SK-N-SH (cell line): Measurements from ENCODE around the gene TLN1. TPM values are rescaled to one million over a fixed set of nuclear protein-coding genes. Genes with fewer than 3 reads are reported as not detected.
A peak's percentile ranks its signal among the peaks of the same experiment; 100 is the strongest.

ENCODE experiments used
- CTCF ChIA-PET: fragments of 300-600, 350-600 bp; formaldehyde crosslinking; extraction: SDS; loops from one replicate; lab custom pipeline; 2021; lab: Yijun Ruan, JAX
- POLR2A ChIA-PET: fragments of 350-600 bp; sonication (Branson Sonifier 250); formaldehyde crosslinking; extraction: SDS; loops from one replicate; lab custom pipeline; 2020; ENCODE audit warnings: antibody characterized with exemption, inconsistent platforms; lab: Yijun Ruan, JAX
- DNase-seq: peaks from one replicate; pipeline ENCODE4 v3.0.0; 2012
- H2AFZ ChIP-seq: fragments of 200-600 bp; sonication (generic); 2 replicates; pipeline ENCODE4 v1.8.1; 2016; ENCODE audit warnings: antibody characterized with exemption, mild to moderate bottlenecking, low read depth
- H3F3A ChIP-seq: fragments of 200-600 bp; sonication (generic); replicated peaks from 2 replicates; pipeline ENCODE3; 2016; ENCODE audit warnings: antibody characterized with exemption, mild to moderate bottlenecking; ENCODE audit not compliant: insufficient read depth
- H3K27ac ChIP-seq, 2 experiments: fragments of 200-500 bp in 1 of 2; fragments of 200-600 bp in 1 of 2; sonication (Bioruptor generic) in 1 of 2; sonication (generic), shearing (Covaris generic) in 1 of 2; 2 replicates each; pipeline versions ENCODE4 v1.5.1 to v1.6.1; 2014 to 2016; ENCODE audit warnings: low read depth in 2 of 2, inconsistent platforms in 1 of 2, low read length in 1 of 2, mild to moderate bottlenecking in 1 of 2, mixed read lengths in 1 of 2
- H3K27me3 ChIP-seq: fragments of 200-600 bp; sonication (generic), shearing (Covaris generic); 2 replicates; pipeline ENCODE4 v1.6.1; 2016; ENCODE audit warnings: mixed run types; ENCODE audit not compliant: insufficient read depth
- H3K36me3 ChIP-seq, 2 experiments: fragments of 200-500 bp in 1 of 2; fragments of 200-600 bp in 1 of 2; sonication (Bioruptor generic) in 1 of 2; sonication (generic) in 1 of 2; replicated peaks in 1 of 2; 2 replicates each; pipeline versions ENCODE3 to v1.5.1; 2014 to 2016; ENCODE audit warnings: low read length in 1 of 2, mild to moderate bottlenecking in 1 of 2; ENCODE audit not compliant: insufficient read depth in 2 of 2, control insufficient read depth in 1 of 2
- H3K4me1 ChIP-seq, 2 experiments: fragments of 200-500 bp in 1 of 2; fragments of 200-600 bp in 1 of 2; sonication (Bioruptor generic) in 1 of 2; sonication (generic), shearing (Covaris generic) in 1 of 2; 2 replicates each; pipeline versions ENCODE4 v1.5.1 to v1.6.1; 2014 to 2016; ENCODE audit warnings: low read depth in 1 of 2, low read length in 1 of 2, mixed run types in 1 of 2; ENCODE audit not compliant: insufficient read depth in 2 of 2, control insufficient read depth in 1 of 2
- H3K4me2 ChIP-seq: fragments of 200-600 bp; sonication (generic), shearing (Covaris generic); 2 replicates; pipeline ENCODE4 v1.6.1; 2017; ENCODE audit warnings: mixed run types
- H3K4me3 ChIP-seq, 2 experiments: fragments of 200-500 bp in 1 of 2; fragments of 200-600 bp in 1 of 2; sonication (Bioruptor generic) in 1 of 2; sonication (generic), shearing (Covaris generic) in 1 of 2; 2 replicates each; pipeline versions ENCODE4 v1.5.1 to v1.8.1; 2014 to 2016; ENCODE audit warnings: low read depth in 2 of 2, inconsistent platforms in 1 of 2, low read length in 1 of 2, mild to moderate bottlenecking in 1 of 2, mixed read lengths in 1 of 2, moderate library complexity in 1 of 2
- H3K79me2 ChIP-seq: fragments of 200-600 bp; sonication (generic); 2 replicates; pipeline ENCODE4 v1.8.1; 2017; ENCODE audit warnings: mild to moderate bottlenecking; ENCODE audit not compliant: insufficient read depth
- H3K9ac ChIP-seq: fragments of 200-600 bp; sonication (generic); 2 replicates; pipeline ENCODE4 v1.6.1; 2017; ENCODE audit warnings: mixed run types
- H3K9me2 ChIP-seq: fragments of 200-600 bp; sonication (generic); 2 replicates; pipeline ENCODE4 v1.6.1; 2017; ENCODE audit warnings: mixed run types
- H3K9me3 ChIP-seq: fragments of 200-600 bp; sonication (generic); 2 replicates; pipeline ENCODE4 v1.6.1; 2017; ENCODE audit warnings: mixed run types, mild to moderate bottlenecking, moderate library complexity
- H4K20me1 ChIP-seq: fragments of 200-600 bp; sonication (generic); 2 replicates; pipeline ENCODE4 v1.6.1; 2017; ENCODE audit warnings: mild to moderate bottlenecking, mixed run types; ENCODE audit not compliant: insufficient read depth
- CHD2 ChIP-seq: fragments of 150-350 bp; IDR thresholded peaks from 2 replicates; pipeline ENCODE4 v1.6.1; 2018; ENCODE audit warnings: low read length; ENCODE audit not compliant: partially characterized antibody
- ELF1 ChIP-seq: IDR thresholded peaks from 2 replicates; pipeline ENCODE4 v1.4.0; 2012
- EP300 ChIP-seq, 2 experiments: IDR thresholded peaks; 2 replicates each; pipeline versions ENCODE4 v1.4.0 to v1.6.1; 2012; ENCODE audit warnings: borderline replicate concordance in 1 of 2, low read depth in 1 of 2, low read length in 1 of 2
- EZH2phosphoT487 ChIP-seq: fragments of 200-600 bp; sonication (generic); IDR thresholded peaks from 2 replicates; pipeline ENCODE4 v1.6.1; 2017; ENCODE audit warnings: low read depth, mixed run types, mild to moderate bottlenecking, antibody characterized with exemption, moderate library complexity, borderline replicate concordance
- FOSL2 ChIP-seq: IDR thresholded peaks from 2 replicates; pipeline ENCODE4 v1.4.0; 2012; ENCODE audit warnings: low read depth, mild to moderate bottlenecking, moderate library complexity, borderline replicate concordance
- FOXJ3 ChIP-seq: sonication (generic); formaldehyde crosslinking; IDR thresholded peaks from 2 replicates; pipeline ENCODE4 v1.5.1; 2020; ENCODE audit warnings: mild to moderate bottlenecking, missing genetic modification reagents
- GABPA ChIP-seq: IDR thresholded peaks from 2 replicates; pipeline ENCODE4 v1.4.0; 2012; ENCODE audit warnings: low read depth, mild to moderate bottlenecking
- GATA2 ChIP-seq: sonication (generic); formaldehyde crosslinking; IDR thresholded peaks from 2 replicates; pipeline ENCODE4 v1.5.0; 2020; ENCODE audit warnings: mild to moderate bottlenecking, missing genetic modification reagents
- JUND ChIP-seq: IDR thresholded peaks from 2 replicates; pipeline ENCODE4 v1.4.0; 2012
- MEF2A ChIP-seq: IDR thresholded peaks from 2 replicates; pipeline ENCODE4 v1.4.0; 2012; ENCODE audit warnings: low read depth, borderline replicate concordance
- MXI1 ChIP-seq: IDR thresholded peaks from 2 replicates; pipeline ENCODE4 v1.6.1; 2012; ENCODE audit warnings: mild to moderate bottlenecking, low read depth, low read length, improper control_type of control experiment
- NFIC ChIP-seq: IDR thresholded peaks from 2 replicates; pipeline ENCODE4 v1.4.0; 2012; ENCODE audit warnings: borderline replicate concordance
- PBX3 ChIP-seq: IDR thresholded peaks from 2 replicates; pipeline ENCODE4; 2012
- POLR2AphosphoS5 ChIP-seq: IDR thresholded peaks from 2 replicates; pipeline ENCODE4 v1.6.1; 2012; ENCODE audit warnings: low read depth, low read length
- RAD21 ChIP-seq: IDR thresholded peaks from 2 replicates; pipeline ENCODE4 v1.6.1; 2012; ENCODE audit warnings: mild to moderate bottlenecking, low read length
- RCOR1 ChIP-seq: fragments of 150-350 bp; IDR thresholded peaks from 2 replicates; pipeline ENCODE4 v1.6.1; 2017; ENCODE audit warnings: antibody characterized with exemption, low read length
- RXRA ChIP-seq: IDR thresholded peaks from 2 replicates; pipeline ENCODE4 v1.4.0; 2012; ENCODE audit warnings: low read depth, mild to moderate bottlenecking, borderline replicate concordance
- SIN3A ChIP-seq: IDR thresholded peaks from 2 replicates; pipeline ENCODE4 v1.6.1; 2012; ENCODE audit warnings: low read depth, mild to moderate bottlenecking, low read length, moderate library complexity, borderline replicate concordance
- SMC3 ChIP-seq: IDR thresholded peaks from 2 replicates; pipeline ENCODE4 v1.6.1; 2012; ENCODE audit warnings: low read depth, low read length, improper control_type of control experiment
- USF1 ChIP-seq: IDR thresholded peaks from 2 replicates; pipeline ENCODE4 v1.4.0; 2012; ENCODE audit warnings: low read depth, borderline replicate concordance
- USF2 ChIP-seq: fragments of 150-350 bp; IDR thresholded peaks from 2 replicates; pipeline ENCODE4 v1.6.1; 2017; ENCODE audit warnings: antibody characterized with exemption, low read length, low read depth, borderline replicate concordance
- ZBTB33 ChIP-seq: IDR thresholded peaks from 2 replicates; pipeline ENCODE4 v1.4.0; 2012; ENCODE audit warnings: low read depth, borderline replicate concordance
- WGBS: methylation state at CpG from one replicate; pipeline ENCODE4 v1.1.6; 2017; ENCODE audit warnings: low lambda C conversion rate; 5-methylcytosine and 5-hydroxymethylcytosine counted together
- polyA plus RNA-seq, 3 experiments: library from polyadenylated mRNA; depleted of rRNA; stranded (reverse); fragments of >200 nt; gene quantifications; 2 replicates each; pipeline ENCODE4 v1.2.3, GENCODE V29; 2012

Gene TLN1
- polyA plus RNA-seq, 1 of the 3 experiments (the other 2 are of a cell fraction) = 115 TPM

GRCh38 chr9:35658968-35659220, 73.1 kb downstream of the TLN1 start (continued):
- no peak for TF ChIP-seq USF1

GRCh38 chr9:35658137-35658967, 73.6 kb downstream of the TLN1 start, which contains the start of gene CCDC107:
TSS of gene CCDC107 (plus strand) at chr9:35658292. CDS start at chr9:35658380, 88 bp downstream.
- Histone ChIP-seq H3K27me3 (no peaks in the 10 kb centered on the region), H3K4me1 (peaks cover 0 to 14% of the 10 kb centered on the region in 2 experiments; a peak in 1 of 4 replicates), H2AFZ (peak within 1 kb of the TSS; percentile 71), H3K4me2 (peak within 1 kb of the TSS; percentile 80), H3K36me3 (peaks cover 0 to 11% of the 10 kb centered on the region in 2 experiments), H3K79me2 (peaks cover 22% of the 10 kb centered on the region), H3K9ac (peak within 1 kb of the TSS; percentile 88), H3K9me3 (no peaks in the 10 kb centered on the region), H4K20me1 (no peaks in the 10 kb centered on the region), H3K4me3 (peak within 1 kb of the TSS; percentile 70 to 82), H3K9me2 (no peaks in the 10 kb centered on the region), H3K27ac (peak within 1 kb of the TSS; percentile 97 to 98), H3F3A (peaks cover 27% of the 10 kb centered on the region)
- ChIA-PET CTCF (interaction anchor here (0.6 to 6.0 kb wide), 44 partner anchors 8 to 578 kb away, joined by 3 to 86 read pairs (median 4); partner anchors contain the start of genes CA9, CD72, CREB3 and FANCG), POLR2A (interaction anchor here (0.8 to 3.8 kb wide), 7 partner anchors 11 to 562 kb away, joined by 3 to 20 read pairs (median 3); partner anchors contain the start of genes CREB3, PIGO and TLN1)
- WGBS = 0% methylated on average over 14 of the region's 67 CpGs
- peak; percentile 98 for DNase-seq
- TF ChIP-seq USF2 (no peak), MXI1 (no peak), RXRA (no peak), RCOR1 (no peak), SIN3A (0 out of 2 replicates have a peak, but pooled peaks have one; percentile 59), MEF2A (no peak), EZH2phosphoT487 (no peak), NFIC (no peak), GATA2 (CRISPR knock-in tag) (no peak), POLR2AphosphoS5 (peak; percentile 72), ZBTB33 (no peak), FOSL2 (no peak), GABPA (no peak), ELF1 (no peak), USF1 (no peak; the same call in 1 of the 2 replicates), FOXJ3 (CRISPR knock-in tag) (no peak), SMC3 (no peak; the same call in 1 of the 2 replicates), JUND (no peak), PBX3 (no peak), CHD2 (no peak), RAD21 (peak; percentile 25; the same call in 1 of the 2 replicates), EP300 (IDR thresholded peaks at IDR 0.05; ENCODE audit: borderline replicate concordance in 1 of 2, low read depth in 1 of 2, low read length in 1 of 2) (no peak)
